ENCODE data around the gene SULT2B1.
"Not testable (repeated sequence)": the region's sequence is repeated elsewhere in the genome, so short reads cannot be mapped to it uniquely, and the experiment has no call there.

Gene SULT2B1

DNA sequence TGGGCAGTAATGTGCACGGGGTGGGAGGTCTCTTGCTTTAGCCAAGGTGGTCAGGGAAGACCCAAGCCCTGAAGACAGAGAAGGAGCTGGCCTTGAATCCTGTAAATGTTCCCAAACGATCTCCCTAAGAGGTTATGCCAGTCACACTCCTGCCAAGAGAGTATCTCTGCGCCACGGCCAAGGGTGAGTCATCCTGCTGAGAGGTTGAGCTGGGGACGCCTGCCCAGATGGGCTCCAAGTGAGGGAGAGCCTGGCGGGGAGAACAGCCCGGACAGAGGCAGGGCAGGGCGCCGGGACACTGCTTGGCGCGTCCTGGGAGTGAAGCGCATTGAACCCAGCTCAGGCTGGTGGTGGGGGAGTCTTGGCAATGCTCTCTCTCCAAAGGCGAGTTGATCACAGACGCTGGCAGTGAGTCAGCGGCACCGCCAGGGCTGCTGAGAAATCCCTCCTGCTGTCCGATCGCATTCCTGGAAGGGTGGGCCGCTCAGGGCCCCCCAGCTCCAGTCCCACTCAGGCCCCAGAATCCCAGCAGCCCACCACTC is 16.4 kb downstream of the SULT2B1 start:
- WGBS: 12% methylated on average over 19 of the region's 19 CpGs
- Histone ChIP-seq H3K36me3 (ENCODE audit: insufficient read depth, low read length) (no peaks in the 10 kb centered on the region), H3K9ac (ENCODE audit: low read depth, low read length) (peak overlapping the region; percentile 48; the same call in 1 of the 2 replicates), H3K4me1 (ENCODE audit: insufficient read depth, low read length) (peaks cover 12% of the 10 kb centered on the region), H3K27ac (ENCODE audit: low read depth, low read length) (peak overlapping the region; percentile 49; the same call in 1 of the 2 replicates), H3K9me3 (ENCODE audit: insufficient read depth, low read depth, low read length) (no peaks in the 10 kb centered on the region), H3K27me3 (ENCODE audit: insufficient read depth, low read length) (no peaks in the 10 kb centered on the region), H3K4me3 (ENCODE audit: low read length) (peak overlapping the region; percentile 38)

DNA sequence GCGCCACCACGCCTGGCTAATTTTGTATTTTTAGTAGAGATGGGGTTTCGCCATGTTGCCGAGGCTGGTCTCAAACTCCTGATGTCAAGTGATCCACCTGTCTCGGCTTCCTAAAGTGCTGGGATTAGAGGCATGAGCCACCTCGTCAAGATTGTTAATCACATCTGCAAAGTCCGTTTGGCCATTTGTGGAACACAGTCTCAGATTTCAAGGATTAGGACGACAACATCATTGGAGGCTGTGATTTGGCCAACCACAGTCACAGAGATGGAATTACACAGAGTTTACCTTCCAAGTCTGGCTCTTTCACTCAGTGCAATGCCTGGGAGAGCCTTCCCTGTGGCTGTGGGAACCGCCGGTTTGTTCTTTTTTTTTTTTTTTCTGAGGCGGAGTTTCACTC is 17.8 kb downstream of the SULT2B1 start:
- Histone ChIP-seq H3K9me3 (ENCODE audit: insufficient read depth, low read depth, low read length) (no peaks in the 10 kb centered on the region), H3K36me3 (ENCODE audit: insufficient read depth, low read length) (no peaks in the 10 kb centered on the region), H3K4me1 (ENCODE audit: insufficient read depth, low read length) (peaks cover 12% of the 10 kb centered on the region), H3K9ac (ENCODE audit: low read depth, low read length) (no peak overlapping the region), H3K27me3 (ENCODE audit: insufficient read depth, low read length) (no peaks in the 10 kb centered on the region), H3K27ac (ENCODE audit: low read depth, low read length) (no peak overlapping the region), H3K4me3 (ENCODE audit: low read length) (no peak overlapping the region)
- WGBS: 84% methylated on average over 11 of the region's 11 CpGs

DNA sequence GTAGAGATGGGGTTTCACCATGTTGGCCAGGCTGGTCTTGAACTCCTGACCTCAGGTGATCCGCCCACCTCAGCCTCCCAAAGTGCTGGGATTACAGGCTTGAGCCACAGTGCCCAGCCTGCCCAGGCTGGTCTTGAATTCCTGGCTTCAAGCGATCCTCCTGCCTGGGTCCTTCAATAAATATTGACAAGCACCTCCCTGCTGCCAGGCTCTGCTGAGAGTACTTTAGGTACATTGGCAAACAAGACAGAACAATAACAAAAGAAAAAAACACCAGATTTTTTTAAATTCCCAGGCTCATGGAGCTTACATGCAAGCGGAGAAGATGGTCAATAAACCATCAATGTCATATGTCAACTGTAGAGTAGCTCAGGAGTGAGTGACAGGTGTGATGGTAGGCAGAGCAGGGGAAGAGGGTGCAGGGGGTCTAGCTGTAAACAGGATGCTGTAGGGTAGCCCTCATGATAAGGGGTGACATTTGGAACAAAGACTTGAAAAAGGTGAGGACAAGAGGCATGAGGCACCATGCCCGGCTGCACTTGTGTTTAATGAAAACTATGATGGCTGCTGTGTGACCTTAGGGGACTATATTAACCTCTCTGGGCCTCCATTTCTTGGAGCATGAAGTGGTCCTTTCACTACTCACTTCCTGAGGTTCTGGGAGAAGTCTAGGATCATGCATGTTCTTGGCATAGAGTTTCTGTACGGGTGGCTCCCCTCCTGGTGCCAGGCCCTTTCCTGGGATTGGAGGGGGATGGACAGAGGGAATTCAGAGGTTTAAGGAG is 19.6 kb downstream of the SULT2B1 start:
- Histone ChIP-seq H3K27me3 (ENCODE audit: insufficient read depth, low read length) (no peaks in the 10 kb centered on the region), H3K27ac (ENCODE audit: low read depth, low read length) (no peak overlapping the region), H3K4me3 (ENCODE audit: low read length) (no peak overlapping the region), H3K9me3 (ENCODE audit: insufficient read depth, low read depth, low read length) (no peaks in the 10 kb centered on the region), H3K9ac (ENCODE audit: low read depth, low read length) (no peak overlapping the region), H3K36me3 (ENCODE audit: insufficient read depth, low read length) (no peaks in the 10 kb centered on the region), H3K4me1 (ENCODE audit: insufficient read depth, low read length) (peaks cover 12% of the 10 kb centered on the region)
- 84% methylated on average over 5 of the region's 5 CpGs for WGBS

DNA sequence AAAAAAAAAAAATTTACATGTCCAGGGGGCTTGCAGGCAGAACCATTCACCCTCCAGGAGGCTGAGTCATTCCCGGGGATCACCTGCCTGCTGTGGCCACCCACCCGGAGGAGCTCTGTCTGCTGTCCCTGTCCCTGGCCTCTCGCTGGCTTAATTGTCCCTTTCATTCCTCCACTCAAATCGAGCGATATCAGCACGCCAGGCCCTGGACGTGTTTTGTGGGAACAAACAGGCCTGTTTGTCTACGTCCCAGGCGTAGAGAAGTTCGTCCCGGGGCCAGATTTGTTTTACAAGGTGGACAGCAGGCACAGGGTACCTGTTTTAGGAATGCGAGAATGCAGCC is 21.2 kb downstream of the SULT2B1 start:
- WGBS: 59% methylated on average over 12 of the region's 12 CpGs
- Histone ChIP-seq H3K9ac (ENCODE audit: low read depth, low read length) (no peak overlapping the region), H3K9me3 (ENCODE audit: insufficient read depth, low read depth, low read length) (no peaks in the 10 kb centered on the region), H3K27ac (ENCODE audit: low read depth, low read length) (0 out of 2 replicates have a peak overlapping the region, but pooled peaks have one; percentile 27), H3K36me3 (ENCODE audit: insufficient read depth, low read length) (no peaks in the 10 kb centered on the region), H3K4me1 (ENCODE audit: insufficient read depth, low read length) (peaks cover 11% of the 10 kb centered on the region), H3K27me3 (ENCODE audit: insufficient read depth, low read length) (no peaks in the 10 kb centered on the region), H3K4me3 (ENCODE audit: low read length) (no peak overlapping the region)

DNA sequence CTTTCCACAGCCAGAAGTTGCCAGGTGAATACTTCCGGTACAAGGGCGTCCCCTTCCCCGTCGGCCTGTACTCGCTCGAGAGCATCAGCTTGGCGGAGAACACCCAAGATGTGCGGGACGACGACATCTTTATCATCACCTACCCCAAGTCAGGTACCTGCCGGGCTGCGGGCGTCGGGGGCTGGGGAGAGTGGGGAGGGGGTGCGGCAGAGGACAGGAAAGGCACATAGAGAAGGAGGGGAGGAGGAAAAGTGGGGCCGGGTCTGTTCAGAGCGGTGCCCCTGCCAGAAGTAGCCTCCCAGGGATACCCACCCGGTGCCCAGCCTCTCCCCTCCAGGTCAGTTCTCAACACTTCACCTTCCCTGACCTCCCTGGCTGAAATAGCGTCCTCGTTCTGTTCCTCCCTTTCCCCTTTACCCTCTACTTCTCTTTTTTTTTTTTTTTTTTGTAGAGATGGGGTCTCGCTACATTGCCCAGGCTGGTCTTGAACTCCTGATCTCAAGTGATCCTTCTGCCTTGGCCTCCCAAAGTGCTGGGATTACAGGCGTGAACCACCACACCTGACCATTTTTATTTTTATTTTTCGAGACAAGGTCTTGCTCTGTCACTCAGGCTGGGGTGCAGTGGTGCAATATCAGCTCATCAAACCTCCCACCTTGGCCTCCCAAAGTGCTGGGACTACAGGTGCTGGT is 24.1 kb downstream of the SULT2B1 start:
- Histone ChIP-seq H3K27me3 (ENCODE audit: insufficient read depth, low read length) (no peaks in the 10 kb centered on the region), H3K4me3 (ENCODE audit: low read length) (no peak overlapping the region), H3K9me3 (ENCODE audit: insufficient read depth, low read depth, low read length) (no peaks in the 10 kb centered on the region), H3K27ac (ENCODE audit: low read depth, low read length) (no peak overlapping the region), H3K4me1 (ENCODE audit: insufficient read depth, low read length) (peaks cover 4% of the 10 kb centered on the region), H3K36me3 (ENCODE audit: insufficient read depth, low read length) (no peaks in the 10 kb centered on the region), H3K9ac (ENCODE audit: low read depth, low read length) (no peak overlapping the region)
- 88% methylated on average over 23 of the region's 23 CpGs for WGBS

DNA sequence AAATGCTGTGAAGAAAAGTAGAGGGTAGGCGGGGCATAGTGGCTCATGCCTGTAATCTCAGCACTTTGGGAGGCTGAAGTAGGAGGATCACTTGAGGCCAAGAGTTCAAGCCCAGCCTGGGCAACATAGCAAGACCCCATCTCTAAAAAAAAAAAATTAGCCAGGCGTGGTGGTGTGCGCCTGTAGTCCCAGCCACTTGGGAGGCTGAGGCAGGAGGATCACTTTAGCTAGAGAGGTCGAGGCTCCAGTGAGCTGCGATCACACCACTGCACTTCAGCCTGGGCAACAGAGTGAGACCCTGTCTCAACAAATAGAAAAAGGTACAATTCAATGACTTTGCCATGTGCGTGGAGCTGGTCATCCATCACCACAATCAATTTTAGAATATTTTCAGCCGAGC is 25.9 kb downstream of the SULT2B1 start:
- not testable (repeated sequence) for H3K27ac ChIP-seq (ENCODE audit: low read depth, low read length); H3K9ac ChIP-seq (ENCODE audit: low read depth, low read length); H3K36me3 ChIP-seq (ENCODE audit: insufficient read depth, low read length); H3K4me1 ChIP-seq (ENCODE audit: insufficient read depth, low read length); H3K4me3 ChIP-seq (ENCODE audit: low read length); H3K27me3 ChIP-seq (ENCODE audit: insufficient read depth, low read length); H3K9me3 ChIP-seq (ENCODE audit: insufficient read depth, low read depth, low read length)
- WGBS: 95% methylated on average over 7 of the region's 7 CpGs

DNA sequence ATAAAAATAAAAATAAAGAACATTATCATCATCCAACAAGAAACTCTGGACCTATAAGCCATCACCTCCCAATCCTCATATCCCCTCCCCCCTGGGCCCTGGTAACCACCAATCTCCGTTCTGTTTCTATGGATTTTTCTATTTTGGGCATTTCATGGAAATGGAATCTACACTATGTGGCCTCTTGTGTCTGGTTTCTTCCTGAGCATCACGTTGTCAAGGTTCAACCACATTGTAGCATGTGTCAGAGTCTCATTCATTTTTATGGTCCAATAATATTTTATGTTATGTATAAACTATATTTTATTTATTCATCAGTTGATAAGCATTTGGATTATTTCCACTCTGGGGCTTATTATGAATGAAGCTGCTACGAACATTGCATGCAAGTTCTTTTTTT is 26.9 kb downstream of the SULT2B1 start:
- 90% methylated on average over 3 of the region's 3 CpGs for WGBS
- Histone ChIP-seq H3K36me3 (ENCODE audit: insufficient read depth, low read length) (no peaks in the 10 kb centered on the region), H3K27ac (ENCODE audit: low read depth, low read length) (no peak overlapping the region), H3K4me1 (ENCODE audit: insufficient read depth, low read length) (peaks cover 1% of the 10 kb centered on the region; the same call in 1 of the 2 replicates), H3K9me3 (ENCODE audit: insufficient read depth, low read depth, low read length) (no peaks in the 10 kb centered on the region), H3K9ac (ENCODE audit: low read depth, low read length) (no peak overlapping the region), H3K27me3 (ENCODE audit: insufficient read depth, low read length) (no peaks in the 10 kb centered on the region), H3K4me3 (ENCODE audit: low read length) (no peak overlapping the region)

DNA sequence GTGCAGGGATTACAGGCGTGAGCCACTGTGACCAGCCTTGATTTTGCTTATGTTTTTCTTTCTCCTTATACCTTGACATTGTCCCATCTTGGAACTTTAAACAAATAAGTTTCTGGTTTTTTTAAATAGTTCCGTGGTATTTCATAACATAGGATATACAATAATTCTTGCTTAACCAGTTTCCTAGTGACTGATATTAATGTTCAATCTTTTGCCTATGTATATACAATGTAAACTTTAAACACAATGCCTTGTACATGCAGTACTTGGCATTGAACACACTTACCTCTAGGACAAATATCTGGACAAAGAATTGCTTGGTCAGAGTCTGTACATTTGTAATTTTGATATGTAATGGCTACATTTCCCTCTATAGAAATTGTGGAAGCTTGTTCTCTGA is 30.2 kb downstream of the SULT2B1 start:
- WGBS: 95% methylated on average over 1 of the region's 2 CpGs
- no peaks in the 10 kb centered on the region for H3K27me3 ChIP-seq (ENCODE audit: insufficient read depth, low read length)

DNA sequence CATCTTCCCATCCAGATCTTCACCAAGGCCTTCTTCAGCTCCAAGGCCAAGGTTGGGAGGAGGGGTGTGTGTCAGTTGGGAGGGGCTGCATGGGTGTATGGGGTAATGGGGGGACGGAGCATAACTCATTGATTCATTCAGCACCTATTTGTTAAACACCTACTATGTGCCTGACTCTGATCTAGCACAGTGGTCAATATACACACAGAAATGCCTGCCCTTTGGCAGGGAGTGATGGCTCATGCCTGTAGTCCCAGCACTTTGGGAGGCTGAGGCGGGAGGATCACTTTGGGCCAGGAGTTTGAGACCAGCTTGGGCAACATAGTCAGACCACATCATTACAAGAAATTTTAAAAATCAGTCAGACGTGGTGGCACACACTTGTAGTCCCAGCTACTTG is 35.4 kb downstream of the SULT2B1 start:
- Histone ChIP-seq H3K27ac (ENCODE audit: low read depth, low read length) (no peak overlapping the region), H3K27me3 (ENCODE audit: insufficient read depth, low read length) (no peaks in the 10 kb centered on the region), H3K9ac (ENCODE audit: low read depth, low read length) (no peak overlapping the region), H3K4me1 (ENCODE audit: insufficient read depth, low read length) (peaks cover 4% of the 10 kb centered on the region), H3K4me3 (ENCODE audit: low read length) (no peak overlapping the region), H3K36me3 (ENCODE audit: insufficient read depth, low read length) (no peaks in the 10 kb centered on the region), H3K9me3 (ENCODE audit: insufficient read depth, low read depth, low read length) (no peaks in the 10 kb centered on the region)
- WGBS: 89% methylated on average over 3 of the region's 3 CpGs

More for the DNA sequence above, 30.2 kb downstream of the SULT2B1 start:
- H3K9ac ChIP-seq (ENCODE audit: low read depth, low read length): no peak overlapping the region
- H3K36me3 ChIP-seq (ENCODE audit: insufficient read depth, low read length): no peaks in the 10 kb centered on the region
- H3K4me3 ChIP-seq (ENCODE audit: low read length): no peak overlapping the region
- peaks cover 4% of the 10 kb centered on the region for H3K4me1 ChIP-seq (ENCODE audit: insufficient read depth, low read length)
- no peak overlapping the region for H3K27ac ChIP-seq (ENCODE audit: low read depth, low read length)
- no peaks in the 10 kb centered on the region for H3K9me3 ChIP-seq (ENCODE audit: insufficient read depth, low read depth, low read length)

DNA sequence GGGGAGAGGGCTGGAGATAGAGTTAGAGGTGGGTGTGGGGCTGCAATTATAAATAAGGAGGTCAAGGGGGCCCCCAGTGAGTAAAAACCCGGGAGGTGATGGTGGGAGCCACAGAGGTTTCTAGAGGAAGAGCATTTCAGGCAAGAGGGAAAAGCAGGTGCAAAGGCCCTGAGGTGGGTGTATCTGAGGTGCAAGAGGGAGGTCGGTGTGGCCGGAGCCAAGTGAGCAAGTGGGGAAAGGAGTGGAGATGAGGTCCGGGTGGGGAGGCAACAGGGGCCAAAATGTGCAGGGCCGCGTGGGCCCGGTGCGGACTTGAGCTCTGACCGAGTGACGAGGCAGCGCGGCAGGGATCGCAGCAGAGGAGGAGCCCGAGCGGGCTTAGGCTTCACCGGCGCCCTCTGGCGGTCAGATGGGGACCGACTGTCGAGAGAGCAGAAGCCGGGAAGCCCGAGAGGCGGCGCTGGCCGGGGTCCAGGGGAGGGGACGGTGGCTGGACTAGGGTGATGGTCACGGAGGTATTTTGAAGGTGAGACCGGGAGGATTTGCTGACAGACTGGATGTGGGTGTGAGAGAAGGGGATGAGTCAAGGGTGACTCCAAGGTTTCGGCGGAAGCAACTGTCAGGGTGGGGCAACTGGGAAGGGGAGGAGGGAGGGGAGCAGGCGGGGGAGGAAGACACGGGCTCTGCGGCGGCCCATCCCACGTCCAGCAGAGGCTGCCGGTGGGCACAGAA is 36.9 kb downstream of the SULT2B1 start:
- Histone ChIP-seq H3K36me3 (ENCODE audit: insufficient read depth, low read length) (no peaks in the 10 kb centered on the region), H3K9ac (ENCODE audit: low read depth, low read length) (no peak overlapping the region; the same call in 1 of the 2 replicates), H3K27me3 (ENCODE audit: insufficient read depth, low read length) (no peaks in the 10 kb centered on the region), H3K4me1 (ENCODE audit: insufficient read depth, low read length) (peaks cover 3% of the 10 kb centered on the region), H3K9me3 (ENCODE audit: insufficient read depth, low read depth, low read length) (no peaks in the 10 kb centered on the region), H3K27ac (ENCODE audit: low read depth, low read length) (no peak overlapping the region), H3K4me3 (ENCODE audit: low read length) (peak overlapping the region; percentile 55)
- 7% methylated on average over 36 of the region's 36 CpGs for WGBS

DNA sequence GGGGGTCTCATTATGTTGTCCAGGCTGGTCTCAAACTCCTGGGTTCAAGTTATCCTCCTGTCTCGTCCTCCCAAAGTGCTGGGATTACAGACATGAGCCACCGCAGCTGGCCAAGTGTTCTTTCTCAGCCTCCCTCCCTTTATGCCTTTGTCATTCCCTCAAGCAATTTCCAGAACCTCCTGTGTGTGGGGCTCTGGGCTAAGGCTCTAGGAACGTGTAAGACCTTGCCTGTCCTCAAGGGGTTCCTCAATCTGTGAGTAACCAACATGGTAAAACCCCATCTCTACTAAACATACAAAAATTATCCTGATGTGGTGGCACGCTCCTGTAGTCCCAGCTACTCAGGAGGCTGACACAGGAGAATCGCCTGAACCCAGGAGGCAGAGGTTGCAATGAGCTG is 39.0 kb downstream of the SULT2B1 start:
- WGBS: 79% methylated on average over 5 of the region's 5 CpGs
- Histone ChIP-seq H3K9ac (ENCODE audit: low read depth, low read length) (no peak overlapping the region), H3K9me3 (ENCODE audit: insufficient read depth, low read depth, low read length) (no peaks in the 10 kb centered on the region), H3K27ac (ENCODE audit: low read depth, low read length) (no peak overlapping the region), H3K4me1 (ENCODE audit: insufficient read depth, low read length) (no peaks in the 10 kb centered on the region), H3K4me3 (ENCODE audit: low read length) (no peak overlapping the region), H3K36me3 (ENCODE audit: insufficient read depth, low read length) (no peaks in the 10 kb centered on the region), H3K27me3 (ENCODE audit: insufficient read depth, low read length) (no peaks in the 10 kb centered on the region)
